SK-N-SH treated with all-trans-retinoic acid at 6 μM for 48 hours (cell line): ENCODE data around the gene PPAT.

Source experiments
- ATAC-seq: fragments of 200-7000 bp; cut with Tn5 transposase; 3 replicates; pipeline ENCODE4 v1.9.1; 2020; ENCODE audit warnings: mild to moderate bottlenecking, moderate library complexity
- ARNTL ChIP-seq: fragments of 450-650 bp; formaldehyde crosslinking; IDR thresholded peaks from 2 replicates; pipeline ENCODE4 v1.5.0; 2020; ENCODE audit warnings: low read depth, mild to moderate bottlenecking, moderate library complexity, borderline replicate concordance
- BACH2 ChIP-seq: fragments of 250-450 bp; sonication (Bioruptor Pico); IDR thresholded peaks from 2 replicates; pipeline ENCODE4 v1.9.0; 2021; ENCODE audit warnings: mild to moderate bottlenecking, borderline replicate concordance
- CREB5 ChIP-seq: fragments of 250-450 bp; sonication (Bioruptor Pico); IDR thresholded peaks from 2 replicates; pipeline ENCODE4 v1.5.1; 2020; ENCODE audit warnings: low read depth, mild to moderate bottlenecking, moderate library complexity
- CSDC2 ChIP-seq: fragments of 250-450 bp; sonication (Bioruptor Pico); IDR thresholded peaks from 2 replicates; pipeline ENCODE4 v1.5.0; 2020; ENCODE audit warnings: mild to moderate bottlenecking, moderate library complexity
- CSRNP3 ChIP-seq: fragments of 250-450 bp; sonication (Bioruptor Pico); IDR thresholded peaks from 2 replicates; pipeline ENCODE4 v1.5.1; 2021; ENCODE audit warnings: mild to moderate bottlenecking, moderate library complexity
- ESRRG ChIP-seq: fragments of 250-450 bp; sonication (Bioruptor Pico); IDR thresholded peaks from 2 replicates; pipeline ENCODE4 v1.6.1; 2021; ENCODE audit warnings: mild to moderate bottlenecking
- ISL1 ChIP-seq: fragments of 250-450 bp; sonication (Bioruptor Pico); IDR thresholded peaks from 2 replicates; pipeline ENCODE4 v2.1.2; 2022; ENCODE audit warnings: mild to moderate bottlenecking, moderate library complexity
- OSR1 ChIP-seq: fragments of 250-450 bp; sonication (Bioruptor Pico); IDR thresholded peaks from 2 replicates; pipeline ENCODE4 v1.8.0; 2022; ENCODE audit warnings: moderate library complexity, mild to moderate bottlenecking, inconsistent platforms
- PATZ1 ChIP-seq: fragments of 250-450 bp; sonication (Bioruptor Pico); IDR thresholded peaks from 2 replicates; pipeline ENCODE4 v1.8.0; 2020; ENCODE audit warnings: mild to moderate bottlenecking, moderate library complexity, borderline replicate concordance
- POU6F1 ChIP-seq: fragments of 250-450 bp; sonication (Bioruptor Pico); IDR thresholded peaks from 2 replicates; pipeline ENCODE4 v1.8.0; 2021; ENCODE audit warnings: low read depth, mild to moderate bottlenecking, moderate library complexity, borderline replicate concordance
- PPARA ChIP-seq: fragments of 250-450 bp; sonication (Bioruptor Pico); IDR thresholded peaks from 2 replicates; pipeline ENCODE4 v1.5.0; 2020; ENCODE audit warnings: mild to moderate bottlenecking, borderline replicate concordance
- RARB ChIP-seq: fragments of 250-450 bp; sonication (Bioruptor Pico); IDR thresholded peaks from 2 replicates; pipeline ENCODE4 v1.8.0; 2021; ENCODE audit warnings: mild to moderate bottlenecking, moderate library complexity
- SNAI2 ChIP-seq: fragments of 250-450 bp; sonication (Bioruptor Pico); IDR thresholded peaks from 2 replicates; pipeline ENCODE4 v1.5.0; 2020; ENCODE audit warnings: mild to moderate bottlenecking, moderate library complexity
- TCF4 ChIP-seq: fragments of 250-450 bp; sonication (Bioruptor Pico); IDR thresholded peaks from 2 replicates; pipeline ENCODE4 v1.8.0; 2021; ENCODE audit warnings: mild to moderate bottlenecking, moderate library complexity, borderline replicate concordance
- TOX ChIP-seq: fragments of 250-450 bp; sonication (Bioruptor Pico); IDR thresholded peaks from 2 replicates; pipeline ENCODE4 v1.8.0; 2021; ENCODE audit warnings: mild to moderate bottlenecking, moderate library complexity, borderline replicate concordance
- TSHZ2 ChIP-seq: fragments of 250-450 bp; sonication (Bioruptor Pico); IDR thresholded peaks from 2 replicates; pipeline ENCODE4 v1.5.0; 2020; ENCODE audit warnings: mild to moderate bottlenecking, moderate library complexity
- ZFP3 ChIP-seq: fragments of 250-450 bp; sonication (Bioruptor Pico); IDR thresholded peaks from 2 replicates; pipeline ENCODE4 v1.5.0; 2020; ENCODE audit warnings: mild to moderate bottlenecking, moderate library complexity
- ZFP30 ChIP-seq: fragments of 450-650 bp; formaldehyde crosslinking; IDR thresholded peaks from 2 replicates; pipeline ENCODE4 v1.5.0; 2022; ENCODE audit warnings: mild to moderate bottlenecking, moderate library complexity
- ZNF565 ChIP-seq: fragments of 450-650 bp; formaldehyde crosslinking; conservative IDR thresholded peaks from 2 replicates; pipeline ENCODE4 v1.5.0; 2020; ENCODE audit warnings: low read depth, mild to moderate bottlenecking, moderate library complexity
- ZNF70 ChIP-seq: fragments of 450-650 bp; formaldehyde crosslinking; IDR thresholded peaks from 2 replicates; pipeline ENCODE4 v1.5.0; 2020; ENCODE audit warnings: mild to moderate bottlenecking, moderate library complexity
- ZNF8 ChIP-seq: fragments of 450-650 bp; formaldehyde crosslinking; IDR thresholded peaks from 2 replicates; pipeline ENCODE4 v1.5.0; 2020; ENCODE audit warnings: mild to moderate bottlenecking, moderate library complexity

PPAT gene

GRCh38 chr4:56427179-56427578 is 8.2 kb downstream of the PPAT start:
- no peak for ATAC-seq
- no peak for TF ChIP-seq TOX (CRISPR knock-in tag)
- TF ChIP-seq CSDC2 (CRISPR knock-in tag): no peak
- TF ChIP-seq ARNTL: no peak
- no peak for TF ChIP-seq PPARA (CRISPR knock-in tag)
- TF ChIP-seq ZNF70 (CRISPR knock-in tag): no peak
- no peak for TF ChIP-seq ESRRG (CRISPR knock-in tag)
- TF ChIP-seq BACH2 (CRISPR knock-in tag): no peak
- TF ChIP-seq, all 23 proteins: peak for 0

- no peak for ATAC-seq
- TF ChIP-seq ZNF8 (CRISPR knock-in tag): peak; percentile 70
- TF ChIP-seq CSDC2 (CRISPR knock-in tag): no peak
These were observed 9.1 kb downstream of the PPAT start for GRCh38 chr4:56426273-56426672.

- no peak for ATAC-seq
- TF ChIP-seq CREB5 (CRISPR knock-in tag): no peak
- no peak for TF ChIP-seq TSHZ2 (CRISPR knock-in tag)
- TF ChIP-seq POU6F1 (CRISPR knock-in tag): no peak
- TF ChIP-seq CSRNP3 (CRISPR knock-in tag): no peak
- no peak for TF ChIP-seq ZNF8 (CRISPR knock-in tag)
- TF ChIP-seq RARB (CRISPR knock-in tag): no peak
- TF ChIP-seq TCF4 (CRISPR knock-in tag): no peak
- no peak for TF ChIP-seq SNAI2
- TF ChIP-seq ZNF565 (CRISPR knock-in tag): no peak
- no peak for TF ChIP-seq ISL1 (CRISPR knock-in tag)
- no peak for TF ChIP-seq ZNF70 (CRISPR knock-in tag)
- no peak for TF ChIP-seq ARNTL
- no peak for TF ChIP-seq PPARA (CRISPR knock-in tag)
- TF ChIP-seq CSDC2 (CRISPR knock-in tag): no peak
- no peak for TF ChIP-seq ZFP3
- TF ChIP-seq ZFP30 (CRISPR knock-in tag): no peak
- TF ChIP-seq PATZ1 (CRISPR knock-in tag): no peak
- no peak for TF ChIP-seq ESRRG (CRISPR knock-in tag)
- TF ChIP-seq OSR1 (CRISPR knock-in tag): no peak
These were observed 9.9 kb downstream of the PPAT start for GRCh38 chr4:56425518-56425917.
